ENCODE data around the gene C17orf107.

Gene C17orf107

GRCh38 chr17:4896332-4897197 lies 2.8 kb upstream of the C17orf107 start:
- no peak for DNase-seq (ENCODE audit: low read depth in 1 of 2, low spot score in 1 of 2)
- no peak overlapping the region for H3K27ac ChIP-seq (replicated peaks)
- TF ChIP-seq GABPA (IDR thresholded peaks at IDR 0.05; ENCODE audit: low read depth) (no peak), CTCF (IDR thresholded peaks at IDR 0.05; ENCODE audit: insufficient read depth, low read length) (no peak), SPI1 (IDR thresholded peaks at IDR 0.05; ENCODE audit: borderline replicate concordance, low read depth) (no peak), POLR2AphosphoS5 (IDR thresholded peaks at IDR 0.05; ENCODE audit: low read depth) (no peak), REST (IDR thresholded peaks at IDR 0.05; ENCODE audit: insufficient replicate concordance, low read depth) (no peak)
- H3K4me3 ChIP-seq (replicated peaks; ENCODE audit: insufficient read depth, low read length): no peak overlapping the region
- H3K27me3 ChIP-seq (ENCODE audit: insufficient read depth, poor library complexity, severe bottlenecking): peaks cover 7% of the 10 kb centered on the region

- no peak overlapping the region for H3K27ac ChIP-seq (replicated peaks)
- H3K27me3 ChIP-seq (ENCODE audit: insufficient read depth, poor library complexity, severe bottlenecking): peaks cover 7% of the 10 kb centered on the region
- TF ChIP-seq CTCF (IDR thresholded peaks at IDR 0.05; ENCODE audit: insufficient read depth, low read length): no peak
- no peak for TF ChIP-seq GABPA (IDR thresholded peaks at IDR 0.05; ENCODE audit: low read depth)
- TF ChIP-seq SPI1 (IDR thresholded peaks at IDR 0.05; ENCODE audit: borderline replicate concordance, low read depth): no peak
- TF ChIP-seq POLR2AphosphoS5 (IDR thresholded peaks at IDR 0.05; ENCODE audit: low read depth): no peak
- no peak for TF ChIP-seq REST (IDR thresholded peaks at IDR 0.05; ENCODE audit: insufficient replicate concordance, low read depth)
- no peak for DNase-seq (ENCODE audit: low read depth in 1 of 2, low spot score in 1 of 2)
- H3K4me3 ChIP-seq (replicated peaks; ENCODE audit: insufficient read depth, low read length): no peak overlapping the region
Measured at GRCh38 chr17:4897198-4897687, 2.1 kb upstream of the C17orf107 start.

- DNase-seq (ENCODE audit: low read depth in 1 of 2, low spot score in 1 of 2): no peak
- Histone ChIP-seq H3K27ac (replicated peaks) (no peak overlapping the region), H3K4me3 (replicated peaks; ENCODE audit: insufficient read depth, low read length) (no peak overlapping the region), H3K27me3 (ENCODE audit: insufficient read depth, poor library complexity, severe bottlenecking) (peaks cover 7% of the 10 kb centered on the region)
- no peak for TF ChIP-seq CTCF (IDR thresholded peaks at IDR 0.05; ENCODE audit: insufficient read depth, low read length)
- no peak for TF ChIP-seq GABPA (IDR thresholded peaks at IDR 0.05; ENCODE audit: low read depth)
Measured at GRCh38 chr17:4897785-4898184, 1.6 kb upstream of the C17orf107 start.

All from HL-60 (cell line).